ENCODE results near the gene HNRNPH1.

The HNRNPH1 gene

GRCh38 chr5:179607160-179607931 is 16.1 kb downstream of the HNRNPH1 start:
- peak overlapping the region in 4 of 21 experiments; percentile 5 to 52 (median 48) for H3K27ac ChIP-seq

GRCh38 chr5:179606910-179607159 is 16.6 kb downstream of the HNRNPH1 start:
- Histone ChIP-seq H3K27ac (peak overlapping the region in 1 of 21 experiments; percentile 52), H3K4me3 (no peak overlapping the region)

More at GRCh38 chr5:179607160-179607931, 16.1 kb downstream of the HNRNPH1 start:
- no peak overlapping the region for H3K4me3 ChIP-seq

- Histone ChIP-seq H3K4me3 (no peak overlapping the region), H3K27ac (peak overlapping the region in 3 of 21 experiments; percentile 33 to 52 (median 50))
Measured at GRCh38 chr5:179606071-179606909, 17.2 kb downstream of the HNRNPH1 start.

GRCh38 chr5:179605026-179605833 is 18.2 kb downstream of the HNRNPH1 start:
- Histone ChIP-seq H3K4me3 (no peak overlapping the region), H3K27ac (peak overlapping the region in 2 of 21 experiments; percentile 14 to 50)

- Histone ChIP-seq H3K4me3 (no peak overlapping the region), H3K27ac (no peak overlapping the region)
Measured at GRCh38 chr5:179603308-179603707, 20.2 kb downstream of the HNRNPH1 start.

- no peak overlapping the region for H3K4me3 ChIP-seq
- no peak overlapping the region for H3K27ac ChIP-seq
Measured at GRCh38 chr5:179601871-179602625, 21.4 kb downstream of the HNRNPH1 start.

- Histone ChIP-seq H3K4me3 (no peak overlapping the region), H3K27ac (no peak overlapping the region)
Measured at GRCh38 chr5:179599973-179600372, 23.5 kb downstream of the HNRNPH1 start.

- no peak overlapping the region for H3K27ac ChIP-seq
- no peak overlapping the region for H3K4me3 ChIP-seq
Measured at GRCh38 chr5:179599566-179599965, 23.9 kb downstream of the HNRNPH1 start.

GRCh38 chr5:179599100-179599499 is 24.4 kb downstream of the HNRNPH1 start:
- Histone ChIP-seq H3K27ac (no peak overlapping the region), H3K4me3 (no peak overlapping the region)

- no peak overlapping the region for H3K4me3 ChIP-seq
- no peak overlapping the region for H3K27ac ChIP-seq
Measured at GRCh38 chr5:179596421-179596820, 27.1 kb downstream of the HNRNPH1 start.

- H3K27ac ChIP-seq, result no peak overlapping the region
- H3K4me3 ChIP-seq, result no peak overlapping the region
Measured at GRCh38 chr5:179595916-179596315, 27.6 kb downstream of the HNRNPH1 start.

GRCh38 chr5:179588166-179588565 is 35.3 kb downstream of the HNRNPH1 start:
- H3K27ac ChIP-seq, result no peak overlapping the region

GRCh38 chr5:179585941-179586401 is 37.5 kb downstream of the HNRNPH1 start:
- no peak overlapping the region for H3K27ac ChIP-seq
- no peak overlapping the region for H3K4me3 ChIP-seq

More at GRCh38 chr5:179588166-179588565, 35.3 kb downstream of the HNRNPH1 start:
- H3K4me3 ChIP-seq, result no peak overlapping the region

- H3K27ac ChIP-seq, result no peak overlapping the region
- H3K4me3 ChIP-seq, result no peak overlapping the region
Measured at GRCh38 chr5:179577286-179577960, 46.0 kb downstream of the HNRNPH1 start.

GRCh38 chr5:179572386-179572785 is 51.1 kb downstream of the HNRNPH1 start:
- Histone ChIP-seq H3K4me3 (no peak overlapping the region), H3K27ac (no peak overlapping the region)

- Histone ChIP-seq H3K27ac (no peak overlapping the region), H3K4me3 (no peak overlapping the region)
Measured at GRCh38 chr5:179568721-179569120, 54.8 kb downstream of the HNRNPH1 start.

- Histone ChIP-seq H3K27ac (no peak overlapping the region), H3K4me3 (no peak overlapping the region)
Measured at GRCh38 chr5:179564526-179564925, 58.9 kb downstream of the HNRNPH1 start.
